Kidney tubule cell (primary cell): ENCODE measurements around the gene AP2A1.
A peak's percentile ranks its signal among the peaks of the same experiment; 100 is the strongest.

ENCODE experiments used
- DNase-seq: peaks from one replicate; pipeline ENCODE4 v3.0.0-alpha.2; 2018; ENCODE audit warnings: low spot score

The AP2A1 gene

GRCh38 chr19:49766007-49766929 is 533 bp upstream of the AP2A1 start:
- DNase-seq = peak; percentile 100

GRCh38 chr19:49767381-49767780 is 580 bp downstream of the AP2A1 start:
- DNase-seq = peak; percentile 28

GRCh38 chr19:49767967-49768581 is 1.3 kb downstream of the AP2A1 start:
- no peak for DNase-seq

- DNase-seq = no peak
These were observed 3.7 kb downstream of the AP2A1 start for GRCh38 chr19:49770529-49770928.

GRCh38 chr19:49771674-49772139 is 4.9 kb downstream of the AP2A1 start:
- peak; percentile 50 for DNase-seq

- no peak for DNase-seq
These were observed 6.1 kb downstream of the AP2A1 start for GRCh38 chr19:49772850-49773432.

GRCh38 chr19:49773663-49774350 is 7.0 kb downstream of the AP2A1 start:
- no peak for DNase-seq

GRCh38 chr19:49774969-49775368 is 8.2 kb downstream of the AP2A1 start:
- DNase-seq = no peak

GRCh38 chr19:49775742-49776370 is 9.1 kb downstream of the AP2A1 start:
- no peak for DNase-seq

- no peak for DNase-seq
These were observed 9.6 kb downstream of the AP2A1 start for GRCh38 chr19:49776371-49776764.

GRCh38 chr19:49779731-49780555 is 13.1 kb downstream of the AP2A1 start:
- no peak for DNase-seq

- DNase-seq = no peak
These were observed 14.1 kb downstream of the AP2A1 start for GRCh38 chr19:49780861-49781260.

- DNase-seq = no peak
These were observed 14.6 kb downstream of the AP2A1 start for GRCh38 chr19:49781394-49781793.

- no peak for DNase-seq
These were observed 15.7 kb downstream of the AP2A1 start for GRCh38 chr19:49782515-49782914.

GRCh38 chr19:49786376-49786820 is 19.6 kb downstream of the AP2A1 start:
- peak; percentile 33 for DNase-seq

- no peak for DNase-seq
These were observed 20.9 kb downstream of the AP2A1 start for GRCh38 chr19:49787746-49788145.

GRCh38 chr19:49788857-49789256 is 22.1 kb downstream of the AP2A1 start:
- DNase-seq = no peak

- DNase-seq = no peak
These were observed 24.1 kb downstream of the AP2A1 start for GRCh38 chr19:49790866-49791265.

GRCh38 chr19:49791776-49792445 is 25.1 kb downstream of the AP2A1 start:
- no peak for DNase-seq

GRCh38 chr19:49792829-49793560 is 26.2 kb downstream of the AP2A1 start:
- no peak for DNase-seq
